HG03060 (cell line): ENCODE measurements around the gene HOXA3.

Source experiments
- ATAC-seq: cut with Tn5 transposase; IDR thresholded peaks from one replicate; pipeline ENCODE4 v1.9.1; 2021; ENCODE audit warnings: low read depth, moderate number of reproducible peaks; ENCODE audit not compliant: unreplicated experiment

HOXA3 gene

DNA sequence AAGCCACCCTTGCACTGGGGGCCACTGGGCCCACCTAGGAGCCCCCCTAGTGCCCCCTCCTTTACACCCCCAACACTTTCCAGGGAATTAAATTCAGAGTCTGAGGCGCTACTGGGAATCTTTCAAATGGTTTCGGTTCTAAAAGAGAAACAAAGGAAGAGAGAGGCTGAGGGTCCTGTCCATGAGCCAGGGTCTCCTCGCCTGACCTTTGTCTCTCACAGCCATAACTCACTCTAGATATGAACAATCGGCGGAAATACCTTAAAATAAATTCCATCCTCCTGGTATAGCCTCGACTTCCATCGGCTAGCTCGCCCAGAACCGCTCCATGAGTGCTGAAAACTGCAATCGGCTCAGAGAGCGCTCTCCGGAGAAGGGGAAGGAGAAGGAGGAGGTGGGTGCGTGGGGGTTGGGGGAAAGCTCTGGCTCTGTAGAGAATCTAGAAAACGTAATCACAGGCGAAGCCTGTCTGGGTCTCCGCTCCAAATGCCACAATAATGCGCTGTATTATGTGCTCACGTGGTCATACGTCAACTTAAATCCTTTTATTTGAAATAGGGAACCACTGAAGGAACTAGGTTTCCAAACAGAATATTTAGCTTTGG is 34.4 kb downstream of the HOXA3 start:
- ATAC-seq = no peak

DNA sequence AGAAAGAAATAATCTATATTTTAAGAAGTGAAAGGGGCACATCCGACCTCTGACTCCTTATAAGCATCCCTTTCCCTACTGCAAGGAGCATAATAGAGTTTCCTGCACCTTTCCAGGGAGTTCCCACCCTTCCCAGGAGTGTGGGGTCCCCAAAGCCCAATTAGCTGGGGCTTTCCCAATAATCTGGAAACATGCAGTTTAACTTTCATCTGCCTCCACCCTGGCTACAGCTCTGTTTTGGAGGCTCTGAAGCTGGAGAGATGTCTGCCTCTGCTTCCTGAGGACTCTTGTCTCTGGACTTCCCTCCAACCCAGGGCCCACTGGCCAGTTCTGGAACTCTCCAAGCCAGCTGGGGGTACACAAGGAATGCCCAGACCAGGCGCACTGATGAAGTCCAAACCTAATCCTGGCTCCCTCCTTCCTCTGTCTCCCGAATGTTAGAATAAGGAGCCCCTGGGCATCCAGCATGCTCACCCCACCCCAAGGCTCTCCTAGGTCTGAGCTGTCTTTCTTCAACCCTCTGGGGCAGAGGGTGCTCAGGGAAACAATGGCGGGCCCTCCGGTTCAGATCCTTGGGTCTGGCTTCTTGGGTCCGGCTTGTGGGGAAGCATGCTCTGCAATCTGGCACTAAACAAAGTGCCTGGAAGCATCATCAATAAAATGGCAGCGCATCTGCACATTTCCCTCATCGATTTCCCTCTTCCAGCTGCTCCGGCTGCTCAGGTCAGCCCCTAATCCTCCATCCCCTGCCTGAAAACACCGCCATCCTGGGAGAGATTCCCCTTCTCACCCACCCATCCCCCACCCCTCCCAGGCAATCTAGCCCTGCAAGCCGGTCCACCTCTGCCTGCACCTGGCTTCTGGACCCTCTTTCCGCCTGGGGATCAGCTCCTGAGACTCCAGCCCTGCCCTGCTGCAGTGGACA is 35.2 kb downstream of the HOXA3 start:
- ATAC-seq = no peak

- no peak for ATAC-seq
Observed at GRCh38 chr7:27116031-27116961, 36.1 kb downstream of the HOXA3 start.

DNA sequence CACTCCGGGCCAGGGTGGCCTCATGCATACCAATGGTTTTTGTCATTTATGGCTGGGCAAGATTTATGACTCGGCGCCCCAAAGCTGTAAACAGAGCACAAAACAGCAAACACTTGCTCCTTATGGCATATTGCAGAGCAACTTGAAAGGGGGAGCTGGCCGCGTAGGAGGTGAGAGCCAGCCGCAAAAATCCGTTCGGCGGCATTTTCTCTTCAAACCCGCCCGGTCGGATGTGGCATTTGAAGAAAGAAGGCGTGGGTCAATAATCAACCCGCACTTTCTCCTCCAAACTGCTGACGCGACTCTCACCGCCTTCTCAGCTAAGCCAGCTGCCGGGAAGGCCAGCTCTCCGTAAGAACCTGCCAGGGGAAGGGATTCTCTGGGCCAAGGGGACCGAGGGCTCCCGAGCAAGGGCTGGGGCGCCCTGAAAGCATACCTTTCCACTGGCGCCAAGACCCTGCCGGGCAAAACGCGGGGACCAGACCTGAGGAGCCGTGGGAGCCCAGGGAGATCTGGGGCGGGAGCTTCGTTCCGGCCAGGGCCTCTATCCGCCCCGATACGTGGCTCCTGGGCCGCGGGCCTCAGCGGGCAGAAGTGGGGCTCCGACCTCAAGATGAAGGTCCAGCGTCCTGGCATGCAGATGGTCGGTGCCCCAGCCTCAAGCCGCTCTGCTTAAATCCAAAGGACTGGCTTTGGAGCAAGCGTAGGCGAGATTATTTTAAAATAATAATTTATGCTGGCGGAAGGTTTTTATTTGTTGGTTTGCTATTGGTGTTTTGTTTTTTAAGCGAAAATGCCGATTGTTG is 37.0 kb downstream of the HOXA3 start:
- ATAC-seq = no peak

GRCh38 chr7:27114881-27115220 is 37.5 kb downstream of the HOXA3 start:
- ATAC-seq = no peak

DNA sequence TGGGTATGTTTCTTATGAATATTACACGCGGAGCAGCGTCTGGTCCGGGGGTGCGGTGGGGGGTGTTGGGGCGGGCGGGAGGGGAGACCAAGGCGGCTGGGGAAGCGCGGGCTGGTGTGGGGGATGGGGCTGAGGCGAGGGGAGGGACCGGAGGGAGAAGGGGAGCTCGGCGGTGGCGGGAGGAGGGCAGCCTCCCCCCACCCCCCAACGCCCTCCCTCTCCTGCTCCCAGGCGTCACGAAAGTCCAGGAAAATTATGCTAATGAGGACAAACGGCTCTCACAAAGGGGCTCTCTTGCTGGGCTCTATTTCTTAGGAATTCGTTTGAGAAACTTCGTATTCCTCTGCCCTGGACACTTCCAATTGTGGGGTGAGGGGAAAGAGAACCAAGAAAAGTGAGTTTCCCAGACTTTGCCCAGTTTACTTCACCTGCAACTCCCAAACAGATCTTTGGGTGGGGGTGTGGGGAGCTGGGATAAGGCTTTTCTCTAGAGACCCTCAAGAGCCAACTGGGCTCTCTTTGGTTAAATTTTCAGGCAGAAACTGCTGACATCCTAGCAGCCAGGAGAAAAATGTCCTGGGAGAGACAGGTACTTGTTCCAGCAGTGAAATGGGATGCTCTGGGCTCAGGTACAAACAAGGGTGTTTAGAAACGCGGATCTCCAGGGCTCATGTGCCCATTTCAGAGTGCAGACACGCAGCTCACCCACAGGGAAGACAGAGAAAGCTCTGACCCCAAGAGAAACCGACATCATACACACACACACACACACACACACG is 38.2 kb downstream of the HOXA3 start:
- ATAC-seq = no peak

GRCh38 chr7:27112955-27113949 is 39.1 kb downstream of the HOXA3 start:
- no peak for ATAC-seq

DNA sequence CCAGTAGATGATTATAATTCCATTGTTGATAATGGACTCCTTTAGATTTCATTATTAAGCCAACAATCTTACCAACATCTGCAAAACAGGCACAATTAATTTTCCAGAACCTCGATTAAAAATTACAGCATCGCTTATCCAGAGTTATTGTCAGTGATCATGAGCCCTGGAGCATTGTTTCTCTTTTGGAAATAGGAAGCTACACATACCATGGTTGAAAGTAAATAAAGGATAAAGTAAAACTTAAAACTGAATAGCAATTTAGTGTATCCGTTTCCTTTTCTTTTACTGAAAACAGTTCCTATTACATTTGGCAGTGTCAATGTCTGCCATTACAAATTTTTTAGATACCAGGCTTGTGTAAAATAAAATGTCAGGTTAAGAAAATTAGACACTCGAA is 40.0 kb downstream of the HOXA3 start:
- no peak for ATAC-seq

- ATAC-seq = no peak
Observed at GRCh38 chr7:27111751-27112277, 40.6 kb downstream of the HOXA3 start.

- no peak for ATAC-seq
Observed at GRCh38 chr7:27111042-27111750, 41.2 kb downstream of the HOXA3 start.

DNA sequence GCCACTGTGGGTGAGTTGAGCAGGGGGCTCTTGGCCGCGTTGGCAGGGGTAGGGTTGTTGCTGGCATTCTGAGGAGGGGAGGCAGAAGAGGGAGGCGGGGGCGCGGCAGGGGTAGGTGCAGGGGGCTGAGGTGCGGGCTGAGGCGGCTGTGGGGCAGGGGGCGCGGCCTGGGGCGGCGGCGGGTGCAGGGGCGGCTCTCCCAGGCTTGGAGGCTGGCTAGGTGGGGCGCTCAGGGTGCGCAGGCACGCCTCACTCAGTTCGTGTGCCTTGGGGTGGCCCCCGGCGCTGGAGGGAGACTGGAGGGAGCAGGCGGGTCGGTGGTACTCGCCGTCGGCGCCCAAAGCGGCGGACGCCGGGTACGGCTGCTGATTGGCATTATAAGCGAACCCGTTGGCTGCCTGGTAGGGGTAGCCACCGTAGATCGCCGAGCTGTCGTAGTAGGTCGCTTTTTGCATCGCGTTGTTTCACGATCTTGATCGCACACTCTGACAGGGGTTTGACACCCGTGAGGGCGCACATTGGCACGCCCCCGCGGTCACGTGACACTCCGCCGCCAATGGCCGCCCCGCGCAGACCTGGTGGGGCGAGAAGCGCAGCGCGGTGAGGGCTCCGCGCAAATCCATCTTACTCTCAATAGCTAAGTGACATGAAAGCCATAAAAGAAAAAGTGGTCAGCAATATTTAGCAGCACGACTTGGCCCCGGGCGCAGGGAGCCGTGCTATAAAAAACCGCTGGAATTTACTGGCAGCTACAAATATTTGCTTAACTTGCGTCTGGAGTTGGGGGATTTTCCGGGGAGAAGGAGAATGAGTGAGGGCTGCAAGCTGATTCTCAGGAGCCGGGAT is 42.0 kb downstream of the HOXA3 start:
- ATAC-seq = no peak

- no peak for ATAC-seq
Observed at GRCh38 chr7:27109466-27110185, 42.8 kb downstream of the HOXA3 start.

GRCh38 chr7:27108390-27109127 is 43.8 kb downstream of the HOXA3 start:
- ATAC-seq = no peak

DNA sequence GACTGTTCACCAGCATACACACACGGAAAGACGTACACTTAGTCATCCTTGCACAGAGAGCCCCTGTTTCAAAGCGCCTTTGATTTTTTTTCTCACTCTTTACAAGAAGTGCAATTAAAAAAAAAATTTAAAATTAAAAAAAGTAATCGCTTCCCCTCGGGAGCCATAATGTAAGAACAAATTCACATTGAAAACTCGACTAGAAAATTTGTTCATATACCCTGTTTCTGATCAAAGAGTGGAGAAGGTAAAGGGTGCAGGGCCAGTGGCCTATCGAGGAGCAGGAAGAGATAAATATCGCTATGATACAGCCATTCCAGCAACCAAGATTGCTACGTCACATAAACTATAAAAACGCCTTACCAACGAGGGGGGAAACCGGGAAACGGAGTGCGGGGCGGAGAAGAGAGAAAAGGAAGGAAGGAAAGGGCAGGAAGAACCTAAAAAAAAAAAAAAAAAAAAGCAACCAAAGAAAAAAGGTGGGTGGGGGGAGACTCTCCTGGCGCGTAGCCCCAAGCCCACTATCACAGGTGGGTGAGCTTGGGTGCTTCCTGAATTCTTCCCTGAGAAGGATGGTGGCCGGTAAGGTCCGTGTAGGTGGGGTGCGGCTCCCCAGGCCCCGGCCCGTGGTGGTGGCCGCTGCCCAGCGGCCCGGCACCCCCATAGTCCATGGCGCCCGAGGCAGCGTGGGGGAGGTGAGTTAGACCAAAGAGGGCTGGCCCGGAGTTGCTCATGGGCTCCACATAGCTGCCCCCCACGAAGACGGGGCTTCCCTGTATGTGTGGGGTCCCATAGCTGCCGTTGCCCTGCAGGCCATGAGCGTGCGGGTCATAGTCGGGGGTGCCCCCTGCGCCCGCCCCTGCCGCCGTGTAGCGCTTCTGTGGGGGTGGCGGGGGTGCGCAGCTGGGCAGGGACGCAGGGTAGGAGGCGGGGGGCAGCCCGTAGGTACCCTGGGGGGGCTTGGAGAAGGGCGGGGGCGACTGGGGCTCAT is 44.7 kb downstream of the HOXA3 start:
- no peak for ATAC-seq
